ENCODE data around the gene C6orf52. TPM values are rescaled to one million over a fixed set of nuclear protein-coding genes. Genes with fewer than 3 reads are reported as not detected.

The C6orf52 gene
- total and polyA plus RNA-seq, 2 donors (not counting 3 experiments of a cell fraction or from before 2014, with no cell fraction given) = 0.54 TPM; not detected in 1

DNA sequence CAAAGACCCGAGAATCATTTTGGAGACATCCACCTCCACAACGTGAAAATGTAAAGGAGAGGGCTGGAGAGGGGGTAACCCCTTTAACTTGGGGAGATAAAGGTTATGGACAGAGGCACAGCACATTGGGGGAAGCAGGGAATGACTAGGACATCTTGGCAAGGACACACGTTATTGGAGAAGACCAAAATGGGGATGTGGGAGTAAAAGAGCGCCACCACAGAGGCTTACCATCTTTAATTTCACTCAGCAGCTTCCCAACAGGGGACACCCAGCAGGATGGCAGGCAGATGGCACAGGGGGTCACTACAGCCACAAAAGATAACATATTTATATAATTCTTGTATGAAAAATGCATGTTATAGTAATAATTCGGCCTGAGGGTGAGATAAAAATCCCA is 9.8 kb downstream of the C6orf52 start:
- Histone ChIP-seq H3K4me3 (replicated peaks in 1 of 3; ENCODE audit: insufficient read depth in 1 of 3, low read depth in 1 of 3, low read length in 3 of 3) (no peak overlapping the region), H3K9ac (replicated peaks; ENCODE audit: extremely low read depth, insufficient read depth, low read length) (no peak overlapping the region), H3K4me2 (ENCODE audit: insufficient read depth, low read length) (no peak overlapping the region), H2AFZ (ENCODE audit: low read depth, low read length) (no peak overlapping the region), H4K20me1 (replicated peaks; ENCODE audit: control insufficient read depth, extremely low read depth, insufficient read depth, low read length) (no peaks in the 10 kb centered on the region), H3K27ac (ENCODE audit: insufficient read depth, low read depth, low read length) (no peak overlapping the region), H3K4me1 (ENCODE audit: control insufficient read depth, extremely low read depth, insufficient read depth, low read length) (no peaks in the 10 kb centered on the region), H3K79me2 (ENCODE audit: control insufficient read depth, insufficient read depth, low read length) (no peaks in the 10 kb centered on the region), H3K9me1 (replicated peaks; ENCODE audit: control insufficient read depth, extremely low read depth, insufficient read depth, low read length) (no peaks in the 10 kb centered on the region), H3K9me3 (replicated peaks; ENCODE audit: control insufficient read depth, insufficient read depth, low read length) (no peaks in the 10 kb centered on the region), H3K27me3 (ENCODE audit: control insufficient read depth in 2 of 2, insufficient read depth in 2 of 2, low read length in 2 of 2) (peaks cover 6 to 22% of the 10 kb centered on the region in 2 experiments), H3K36me3 (ENCODE audit: control insufficient read depth in 2 of 2, extremely low read depth in 1 of 2, insufficient read depth in 2 of 2, low read length in 2 of 2) (no peaks in the 10 kb centered on the region)
- no peak for FAIRE-seq
- no TSS peak for BruUV-seq (replicated peaks)
- no peak for DNase-seq (ENCODE audit: low read depth, low spot score)
- dilution Hi-C loops (cut with MboI; ENCODE audit: extremely low pct_ligation_motif_present, low sequenced_read_pairs) = no loop called here
- intact Hi-C loops (cut with micrococcal nuclease) = no loop called here
- ChIA-PET POLR2A (no interaction called here), CTCF (no interaction called here)
- TF ChIP-seq GATA2 (IDR thresholded peaks at IDR 0.05; ENCODE audit: insufficient read depth, insufficient read length, low read depth, low read length) (no peak), JUN (IDR thresholded peaks at IDR 0.05; ENCODE audit: borderline replicate concordance, insufficient read depth, insufficient read length, low read depth) (no peak), CTCF (IDR thresholded peaks at IDR 0.05; ENCODE audit: extremely low read depth in 1 of 2, insufficient read depth in 1 of 2, low read depth in 1 of 2, low read length in 2 of 2) (no peak), MAX (IDR thresholded peaks at IDR 0.05; ENCODE audit: insufficient read depth, insufficient read length) (no peak), MYC (IDR thresholded peaks at IDR 0.05; ENCODE audit: low read depth, low read length) (no peak), FOS (IDR thresholded peaks at IDR 0.05; ENCODE audit: borderline replicate concordance, insufficient read depth, low read length) (no peak), POLR2A (IDR thresholded peaks at IDR 0.05; ENCODE audit: low read depth, low read length) (no peak), EZH2 (IDR thresholded peaks at IDR 0.05; ENCODE audit: borderline replicate concordance, low read depth, low read length, severe bottlenecking) (no peak), POLR2AphosphoS5 (IDR thresholded peaks at IDR 0.05; ENCODE audit: insufficient read depth, low read depth, low read length) (no peak)

Data from endothelial cell of umbilical vein (primary cell).